Endothelial cell of umbilical vein (primary cell): ENCODE data around the gene MYO19. TPM values are rescaled to one million over a fixed set of nuclear protein-coding genes. Genes with fewer than 3 reads are reported as not detected.

Experiments
- BruUV-seq: library from RNA; stranded (reverse); fragments of 400-500 nt; replicated peaks from 2 replicates; lab custom pipeline; 2021; lab: Mats Ljungman, UMichigan
- CTCF ChIA-PET: fragments of 300-600, 350-600 bp; sonication (Branson Sonifier 250); formaldehyde crosslinking; loops from one replicate; lab custom pipeline; 2021; ENCODE audit warnings: antibody characterized with exemption, inconsistent platforms; lab: Charles Lee
- POLR2A ChIA-PET: fragments of 300-600, 350-600 bp; sonication (Branson Sonifier 250); formaldehyde crosslinking; loops from one replicate; lab custom pipeline; 2021; ENCODE audit warnings: antibody characterized with exemption, inconsistent platforms; lab: Charles Lee
- DNase-seq: peaks from one replicate; pipeline ENCODE4 v3.0.0-alpha.2; 2011; ENCODE audit warnings: low read depth, low spot score
- FAIRE-seq: peaks from 2 replicates; lab custom pipeline; 2011; peaks lifted over from hg19 to GRCh38; lab: Jason Lieb, UNC
- H2AFZ ChIP-seq: 2 replicates; pipeline ENCODE4 v1.6.0; 2012; ENCODE audit warnings: low read depth, low read length, control low read depth, inconsistent platforms
- H3K27ac ChIP-seq: 2 replicates; pipeline ENCODE4 v1.5.1; 2011; ENCODE audit warnings: low read depth, mild to moderate bottlenecking, control low read depth, low read length, moderate library complexity; ENCODE audit not compliant: insufficient read depth
- H3K27me3 ChIP-seq, 2 experiments: 2 replicates each; pipeline versions ENCODE4 v1.6.0 to v1.6.1; 2011; ENCODE audit warnings: low read length in 2 of 2, mixed read lengths in 1 of 2; ENCODE audit not compliant: control insufficient read depth in 2 of 2, insufficient read depth in 2 of 2
- H3K36me3 ChIP-seq, 2 experiments: 2 replicates in 1 of 2; 3 replicates in 1 of 2; pipeline ENCODE4 v1.5.1; 2011; ENCODE audit warnings: low read length in 2 of 2, mild to moderate bottlenecking in 1 of 2, moderate library complexity in 1 of 2; ENCODE audit not compliant: control insufficient read depth in 2 of 2, insufficient read depth in 2 of 2; ENCODE audit errors: extremely low read depth in 1 of 2
- H3K4me1 ChIP-seq: 3 replicates; pipeline ENCODE4 v1.5.1; 2011; ENCODE audit warnings: mild to moderate bottlenecking, low read length; ENCODE audit not compliant: control insufficient read depth, insufficient read depth; ENCODE audit errors: extremely low read depth
- H3K4me2 ChIP-seq: 2 replicates; pipeline ENCODE4 v1.6.1; 2011; ENCODE audit warnings: low read length, control low read depth, mixed read lengths; ENCODE audit not compliant: insufficient read depth
- H3K4me3 ChIP-seq, 3 experiments: fragments of 200-600 bp in 1 of 3; sonication (generic), shearing (Covaris generic) in 1 of 3; replicated peaks in 1 of 3; 2 replicates each; pipeline ENCODE4 v1.5.1; 2011 to 2016; ENCODE audit warnings: control low read depth in 3 of 3, low read length in 3 of 3, mild to moderate bottlenecking in 2 of 3, inconsistent platforms in 1 of 3, low read depth in 1 of 3, moderate library complexity in 1 of 3; ENCODE audit not compliant: insufficient read depth in 1 of 3
- H3K79me2 ChIP-seq: 2 replicates; pipeline ENCODE4 v1.6.0; 2012; ENCODE audit warnings: low read length, inconsistent platforms; ENCODE audit not compliant: control insufficient read depth, insufficient read depth
- H3K9ac ChIP-seq: replicated peaks from 2 replicates; pipeline ENCODE3; 2011; ENCODE audit warnings: low read length, control low read depth; ENCODE audit not compliant: insufficient read depth; ENCODE audit errors: extremely low read depth
- H3K9me1 ChIP-seq: replicated peaks from 3 replicates; pipeline ENCODE4 v1.6.0; 2011; ENCODE audit warnings: mild to moderate bottlenecking, low read length; ENCODE audit not compliant: control insufficient read depth, insufficient read depth; ENCODE audit errors: extremely low read depth
- H3K9me3 ChIP-seq: replicated peaks from 2 replicates; pipeline ENCODE4 v1.5.1; 2012; ENCODE audit warnings: low read length, inconsistent platforms; ENCODE audit not compliant: control insufficient read depth, insufficient read depth
- H4K20me1 ChIP-seq: replicated peaks from 2 replicates; pipeline ENCODE3; 2011; ENCODE audit warnings: mild to moderate bottlenecking, low read length; ENCODE audit not compliant: control insufficient read depth, insufficient read depth; ENCODE audit errors: extremely low read depth
- EZH2 ChIP-seq: IDR thresholded peaks from 2 replicates; pipeline ENCODE4 v1.6.1; 2012; ENCODE audit warnings: borderline replicate concordance, low read depth, mild to moderate bottlenecking, moderate library complexity, low read length, inconsistent platforms; ENCODE audit not compliant: severe bottlenecking
- GATA2 ChIP-seq: IDR thresholded peaks from 2 replicates; pipeline ENCODE4 v1.7.0; 2011; ENCODE audit warnings: low read depth, mild to moderate bottlenecking, moderate library complexity, mixed read lengths, low read length; ENCODE audit not compliant: insufficient read length, insufficient read depth
- POLR2A ChIP-seq: IDR thresholded peaks from 2 replicates; pipeline ENCODE4 v1.6.1; 2012; ENCODE audit warnings: low read depth, mild to moderate bottlenecking, control low read depth, low read length
- POLR2AphosphoS5 ChIP-seq: IDR thresholded peaks from 2 replicates; pipeline ENCODE4 v1.6.1; 2012; ENCODE audit warnings: low read depth, mild to moderate bottlenecking, control low read depth, low read length, moderate library complexity; ENCODE audit not compliant: insufficient read depth
- dilution Hi-C: fragments of 300-500 bp; cut with MboI; formaldehyde crosslinking; loops from one replicate; pipeline ENCODE4 v1.15.0; 2019; ENCODE audit warnings: low sequenced_read_pairs; ENCODE audit not compliant: extremely low pct_ligation_motif_present
- intact Hi-C: fragments of 100-400 bp; cut with micrococcal nuclease; formaldehyde crosslinking; loops from one replicate; pipeline ENCODE4 v1.10.0; 2022
- polyA plus RNA-seq, 4 experiments: library from polyadenylated mRNA; depleted of rRNA in 3 of 4; stranded (reverse) in 3 of 4; unstranded in 1 of 4; fragments of >200 nt; gene quantifications; 2 replicates each; pipeline versions ENCODE4 v1.2.1 to v1.2.3, GENCODE V29; 2011 to 2012; ENCODE audit warnings: missing spikeins in 1 of 4
- total RNA-seq: library from RNA; stranded (reverse); gene quantifications from 2 replicates; pipeline ENCODE4 v1.2.3, GENCODE V29; 2021
- TF ChIP-seq, protein P1 (sequence below): IDR thresholded peaks from 2 replicates; pipeline ENCODE4 v1.6.1; 2011; ENCODE audit not compliant: insufficient read depth, insufficient read length
- TF ChIP-seq, protein P2 (sequence below), 2 donors: IDR thresholded peaks; 1 replicate in 1 of 2; 2 replicates in 1 of 2; pipeline ENCODE4 v1.5.1; 2011; ENCODE audit warnings: low read length in 2 of 2, mild to moderate bottlenecking in 2 of 2, moderate library complexity in 2 of 2, control low read depth in 1 of 2, inconsistent platforms in 1 of 2, low read depth in 1 of 2; ENCODE audit not compliant: insufficient read depth in 1 of 2; ENCODE audit errors: extremely low read depth in 1 of 2

Gene MYO19
- total and polyA plus RNA-seq, 2 donors (not counting 3 experiments of a cell fraction or from before 2014, with no cell fraction given), result 75.4 to 95.7 TPM

DNA sequence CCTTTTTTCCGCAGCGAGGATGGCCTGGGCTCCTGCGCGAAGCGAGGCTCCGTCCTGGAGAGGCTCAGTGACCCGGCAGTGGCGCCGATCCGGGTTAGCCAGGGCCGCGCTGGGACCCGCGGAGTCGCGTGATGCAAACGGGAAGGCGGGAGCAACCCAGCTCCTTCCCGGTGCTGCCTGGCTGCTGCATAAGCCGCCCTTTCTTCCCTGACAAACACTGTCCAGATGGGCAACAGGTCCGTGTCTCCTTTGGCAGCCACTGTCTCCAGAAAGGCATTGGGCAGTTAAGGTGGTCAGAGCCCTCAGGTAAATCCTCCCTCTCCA lies 69.9 kb downstream of the MYO19 start:
- CTCF ChIA-PET, result no interaction called here
- H3K9ac ChIP-seq, result no peak overlapping the region
- H3K27me3 ChIP-seq, result peaks cover 0 to 4% of the 10 kb centered on the region in 2 experiments
- no peaks in the 10 kb centered on the region for H3K4me1 ChIP-seq
- TF ChIP-seq POLR2A (no peak), GATA2 (no peak)
- TF ChIP-seq, protein P1, sequence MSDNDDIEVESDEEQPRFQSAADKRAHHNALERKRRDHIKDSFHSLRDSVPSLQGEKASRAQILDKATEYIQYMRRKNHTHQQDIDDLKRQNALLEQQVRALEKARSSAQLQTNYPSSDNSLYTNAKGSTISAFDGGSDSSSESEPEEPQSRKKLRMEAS, result no peak
- TF ChIP-seq, protein P2, sequence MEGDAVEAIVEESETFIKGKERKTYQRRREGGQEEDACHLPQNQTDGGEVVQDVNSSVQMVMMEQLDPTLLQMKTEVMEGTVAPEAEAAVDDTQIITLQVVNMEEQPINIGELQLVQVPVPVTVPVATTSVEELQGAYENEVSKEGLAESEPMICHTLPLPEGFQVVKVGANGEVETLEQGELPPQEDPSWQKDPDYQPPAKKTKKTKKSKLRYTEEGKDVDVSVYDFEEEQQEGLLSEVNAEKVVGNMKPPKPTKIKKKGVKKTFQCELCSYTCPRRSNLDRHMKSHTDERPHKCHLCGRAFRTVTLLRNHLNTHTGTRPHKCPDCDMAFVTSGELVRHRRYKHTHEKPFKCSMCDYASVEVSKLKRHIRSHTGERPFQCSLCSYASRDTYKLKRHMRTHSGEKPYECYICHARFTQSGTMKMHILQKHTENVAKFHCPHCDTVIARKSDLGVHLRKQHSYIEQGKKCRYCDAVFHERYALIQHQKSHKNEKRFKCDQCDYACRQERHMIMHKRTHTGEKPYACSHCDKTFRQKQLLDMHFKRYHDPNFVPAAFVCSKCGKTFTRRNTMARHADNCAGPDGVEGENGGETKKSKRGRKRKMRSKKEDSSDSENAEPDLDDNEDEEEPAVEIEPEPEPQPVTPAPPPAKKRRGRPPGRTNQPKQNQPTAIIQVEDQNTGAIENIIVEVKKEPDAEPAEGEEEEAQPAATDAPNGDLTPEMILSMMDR (IDR thresholded peaks at IDR 0.05; ENCODE audit: extremely low read depth in 1 of 2, insufficient read depth in 1 of 2, low read depth in 1 of 2, low read length in 2 of 2), result no peak
- no peaks in the 10 kb centered on the region for H3K9me3 ChIP-seq
- DNase-seq (no peak), FAIRE-seq (no peak)
- H4K20me1 ChIP-seq, result no peaks in the 10 kb centered on the region
- BruUV-seq, result no TSS peak
- no peaks in the 10 kb centered on the region for H3K36me3 ChIP-seq
- POLR2A ChIA-PET, result no interaction called here
- no peaks in the 10 kb centered on the region for H3K79me2 ChIP-seq
- dilution Hi-C loops (no loop called here), intact Hi-C loops (no loop called here)
- H3K4me2 ChIP-seq, result no peak overlapping the region
- no peaks in the 10 kb centered on the region for H3K9me1 ChIP-seq
- no peak overlapping the region for H3K27ac ChIP-seq
- H3K4me3 ChIP-seq, result no peak overlapping the region
- H2AFZ ChIP-seq, result no peak overlapping the region

DNA sequence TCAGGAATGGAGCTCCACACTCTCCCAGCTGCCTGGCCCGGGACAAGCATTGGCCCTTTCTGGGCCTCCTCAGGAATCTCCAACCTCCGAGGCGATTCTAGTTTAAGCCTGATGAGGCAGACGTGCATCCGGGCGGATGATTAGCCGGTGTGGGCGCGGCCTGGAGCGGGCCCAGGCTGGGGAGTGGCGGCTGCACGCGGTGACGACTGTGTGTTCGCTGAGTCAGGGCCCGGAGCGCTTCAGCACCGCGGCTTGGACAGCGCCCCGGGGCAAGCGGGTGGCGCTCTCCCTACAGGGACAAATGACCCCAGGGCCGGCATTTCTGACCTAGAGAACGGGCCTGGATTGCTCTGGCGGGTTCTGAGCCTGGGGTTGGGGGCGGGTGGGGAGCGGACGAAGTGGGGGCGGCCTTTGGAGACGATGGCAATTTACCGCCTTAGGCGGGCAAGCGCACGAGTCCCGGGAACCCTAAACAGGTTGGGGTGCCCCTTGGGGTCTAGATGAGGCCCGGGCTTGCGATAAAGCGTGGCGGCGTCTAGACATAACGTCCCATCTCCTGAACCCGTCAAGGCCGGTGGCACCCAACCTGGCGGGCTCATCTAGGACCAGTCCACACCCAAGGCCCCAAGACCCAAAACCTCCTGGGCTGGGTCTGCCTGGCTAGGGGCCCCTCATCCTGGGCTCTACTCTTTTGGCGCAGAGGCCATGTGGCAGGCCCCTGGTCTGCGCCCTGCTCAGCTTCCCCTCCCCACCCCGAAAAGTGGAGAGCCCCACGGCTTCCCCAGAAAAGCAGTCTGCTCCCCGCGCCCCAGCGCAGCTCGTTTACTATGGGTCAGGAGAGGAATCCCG lies 70.5 kb downstream of the MYO19 start:
- DNase-seq, result peak; percentile 45
- H3K9ac ChIP-seq, result no peak overlapping the region
- CTCF ChIA-PET, result no interaction called here

More for the DNA sequence above, 70.5 kb downstream of the MYO19 start:
- Histone ChIP-seq H3K27me3 (peaks cover 0 to 4% of the 10 kb centered on the region in 2 experiments), H4K20me1 (no peaks in the 10 kb centered on the region), H3K79me2 (no peaks in the 10 kb centered on the region), H2AFZ (no peak overlapping the region), H3K4me3 (no peak overlapping the region), H3K4me2 (no peak overlapping the region), H3K4me1 (no peaks in the 10 kb centered on the region), H3K9me1 (no peaks in the 10 kb centered on the region), H3K27ac (no peak overlapping the region), H3K9me3 (no peaks in the 10 kb centered on the region), H3K36me3 (no peaks in the 10 kb centered on the region)
- POLR2A ChIA-PET, result no interaction called here
- TF ChIP-seq EZH2 (peak; percentile 15), POLR2AphosphoS5 (no peak)
- no TSS peak for BruUV-seq
- no peak for FAIRE-seq
- intact Hi-C loops (no loop called here), dilution Hi-C loops (no loop called here)
